ENCODE data around the gene USP34. TPM values are rescaled to one million over a fixed set of nuclear protein-coding genes. Genes with fewer than 3 reads are reported as not detected.

Gene USP34
- total RNA-seq, 1 donor from 2014 or later: 95.9 TPM

DNA sequence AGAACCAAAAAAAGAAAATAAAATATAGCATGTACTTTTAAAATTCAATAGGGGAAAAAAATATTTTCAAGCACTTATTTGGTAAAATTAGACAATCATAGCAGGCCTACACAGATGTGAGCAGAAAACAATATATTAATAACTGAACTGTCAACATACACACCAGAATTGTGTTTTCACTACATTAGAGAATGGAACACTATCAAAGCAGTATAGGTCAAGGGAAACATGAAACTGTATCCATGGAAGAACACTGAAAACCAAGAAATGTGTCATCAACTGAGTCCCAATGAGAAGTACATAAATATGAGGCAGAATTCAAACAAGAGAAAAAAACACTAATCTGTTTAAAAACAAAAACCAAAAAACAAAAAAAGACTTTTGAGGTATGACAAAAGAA is 132.4 kb downstream of the USP34 start:
- no peaks in the 10 kb centered on the region for H3K4me1 Mint-ChIP-seq
- no peaks in the 10 kb centered on the region for H3K9me3 Mint-ChIP-seq
- TF ChIP-seq CTCF (conservative IDR thresholded peaks at IDR 0.05): no peak
- H3K27ac Mint-ChIP-seq (ENCODE audit: unreplicated experiment): no peak overlapping the region
- H3K27me3 Mint-ChIP-seq (ENCODE audit: low read depth): no peaks in the 10 kb centered on the region
- no peak overlapping the region for H3K4me3 Mint-ChIP-seq
- H3K36me3 Mint-ChIP-seq (ENCODE audit: low read depth): peaks cover 12% of the 10 kb centered on the region
- no peak for DNase-seq (ENCODE audit: low read depth, low spot score)

- Mint-ChIP-seq H3K4me1 (no peaks in the 10 kb centered on the region), H3K36me3 (ENCODE audit: low read depth) (peaks cover 8% of the 10 kb centered on the region), H3K27me3 (ENCODE audit: low read depth) (no peaks in the 10 kb centered on the region), H3K27ac (ENCODE audit: unreplicated experiment) (peak overlapping the region; percentile 43), H3K4me3 (no peak overlapping the region), H3K9me3 (no peaks in the 10 kb centered on the region)
- TF ChIP-seq CTCF (conservative IDR thresholded peaks at IDR 0.05): no peak
- no peak for DNase-seq (ENCODE audit: low read depth, low spot score)
Observed at GRCh38 chr2:61335187-61335586, 135.7 kb downstream of the USP34 start.

GRCh38 chr2:61334466-61334865 is 136.4 kb downstream of the USP34 start:
- H3K4me1 Mint-ChIP-seq: no peaks in the 10 kb centered on the region
- no peak for TF ChIP-seq CTCF (conservative IDR thresholded peaks at IDR 0.05)
- no peaks in the 10 kb centered on the region for H3K27me3 Mint-ChIP-seq (ENCODE audit: low read depth)
- no peak for DNase-seq (ENCODE audit: low read depth, low spot score)
- H3K36me3 Mint-ChIP-seq (ENCODE audit: low read depth): peaks cover 8% of the 10 kb centered on the region
- H3K27ac Mint-ChIP-seq (ENCODE audit: unreplicated experiment): no peak overlapping the region
- H3K4me3 Mint-ChIP-seq: no peak overlapping the region
- H3K9me3 Mint-ChIP-seq: no peaks in the 10 kb centered on the region

DNA sequence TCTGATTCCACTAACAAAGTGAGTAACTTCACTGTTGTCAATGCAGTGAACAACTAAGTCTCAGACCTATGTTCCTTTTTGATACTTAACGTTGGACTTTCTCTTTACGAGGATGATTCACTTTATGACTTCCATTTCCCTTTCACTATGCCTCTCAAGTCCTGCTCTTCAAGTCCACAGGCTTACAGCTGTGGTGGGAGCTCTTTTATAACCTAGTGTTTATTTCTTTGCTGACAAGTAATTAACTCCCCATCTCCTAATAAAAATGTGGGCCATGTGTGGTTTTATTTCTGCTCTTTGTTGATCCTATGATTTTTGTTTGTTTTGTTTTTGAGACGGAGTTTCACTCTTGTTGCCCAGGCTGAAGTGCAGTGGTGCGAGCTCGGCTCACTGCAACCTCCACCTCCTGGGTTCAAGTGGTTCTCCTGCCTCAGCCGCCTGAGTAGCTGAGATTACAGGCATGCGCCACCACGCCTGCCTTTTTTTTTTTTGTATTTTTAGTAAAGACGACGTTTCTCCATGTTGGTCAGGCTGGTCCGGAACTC is 142.1 kb downstream of the USP34 start:
- H3K4me1 Mint-ChIP-seq: no peaks in the 10 kb centered on the region
- H3K36me3 Mint-ChIP-seq (ENCODE audit: low read depth): peaks cover 10% of the 10 kb centered on the region
- no peaks in the 10 kb centered on the region for H3K9me3 Mint-ChIP-seq
- H3K27me3 Mint-ChIP-seq (ENCODE audit: low read depth): no peaks in the 10 kb centered on the region
- no peak overlapping the region for H3K4me3 Mint-ChIP-seq
- DNase-seq (ENCODE audit: low read depth, low spot score): no peak
- no peak overlapping the region for H3K27ac Mint-ChIP-seq (ENCODE audit: unreplicated experiment)
- TF ChIP-seq CTCF (conservative IDR thresholded peaks at IDR 0.05): no peak

DNA sequence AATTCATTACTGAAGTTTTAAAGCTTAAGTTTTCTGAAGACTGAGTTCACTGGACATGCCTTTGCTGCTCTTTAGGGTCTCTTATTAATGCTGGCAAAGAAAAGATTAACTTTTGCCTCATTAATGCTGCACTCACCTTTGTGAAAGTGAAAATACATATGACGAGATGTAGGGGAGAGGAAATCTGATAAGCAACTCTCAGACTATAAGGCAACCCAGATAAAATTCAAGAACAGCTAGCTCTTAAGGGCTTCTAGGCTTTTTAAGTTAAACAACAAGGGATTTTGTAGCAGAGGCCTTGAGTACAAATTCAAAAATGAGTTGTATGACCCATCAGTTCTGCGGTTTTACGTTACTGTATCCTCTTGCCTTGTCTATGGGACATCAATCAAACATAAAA is 143.7 kb downstream of the USP34 start:
- no peak overlapping the region for H3K4me3 Mint-ChIP-seq
- H3K9me3 Mint-ChIP-seq: no peaks in the 10 kb centered on the region
- TF ChIP-seq CTCF (conservative IDR thresholded peaks at IDR 0.05): no peak
- H3K4me1 Mint-ChIP-seq: no peaks in the 10 kb centered on the region
- peaks cover 13% of the 10 kb centered on the region for H3K36me3 Mint-ChIP-seq (ENCODE audit: low read depth)
- H3K27me3 Mint-ChIP-seq (ENCODE audit: low read depth): no peaks in the 10 kb centered on the region
- H3K27ac Mint-ChIP-seq (ENCODE audit: unreplicated experiment): no peak overlapping the region
- DNase-seq (ENCODE audit: low read depth, low spot score): no peak

DNA sequence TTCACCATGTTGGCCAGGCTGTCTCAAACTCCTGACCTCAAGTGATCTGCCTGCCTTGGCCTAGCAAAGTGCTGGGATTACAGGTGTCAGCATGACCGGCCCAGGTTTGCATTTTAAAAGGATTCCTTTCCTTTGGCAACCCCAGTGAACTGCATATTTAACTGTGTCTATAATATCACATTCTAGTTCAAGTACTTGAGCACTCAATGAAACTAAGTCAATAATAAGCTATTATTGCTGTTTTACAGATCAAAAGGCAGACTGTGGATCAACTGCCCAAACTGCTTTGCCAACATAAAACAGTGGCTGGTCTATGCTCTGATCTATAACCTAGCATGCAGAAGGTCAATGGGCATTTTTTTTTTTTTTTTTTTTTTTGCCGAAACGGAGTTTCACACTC is 144.5 kb downstream of the USP34 start:
- Mint-ChIP-seq H3K4me1 (no peaks in the 10 kb centered on the region), H3K27ac (ENCODE audit: unreplicated experiment) (no peak overlapping the region), H3K4me3 (no peak overlapping the region), H3K27me3 (ENCODE audit: low read depth) (no peaks in the 10 kb centered on the region), H3K36me3 (ENCODE audit: low read depth) (peaks cover 15% of the 10 kb centered on the region), H3K9me3 (no peaks in the 10 kb centered on the region)
- no peak for TF ChIP-seq CTCF (conservative IDR thresholded peaks at IDR 0.05)
- no peak for DNase-seq (ENCODE audit: low read depth, low spot score)

Data from neural crest cell (in vitro differentiated cells).